Psoas muscle (tissue), 8 donors: Measurements from ENCODE around the gene ADGRF4. TPM values are rescaled to one million over a fixed set of nuclear protein-coding genes. Genes with fewer than 3 reads are reported as not detected.
A peak's percentile ranks its signal among the peaks of the same experiment; 100 is the strongest.

Experiments
- ATAC-seq, 4 donors: fragments of 200-7000 bp; cut with Tn5 transposase; one replicate each; pipeline ENCODE4 v1.9.1; 2020; ENCODE audit warnings: moderate library complexity in 3 of 4, mild to moderate bottlenecking in 2 of 4
- DNase-seq, 2 donors: peaks; one replicate each; pipeline ENCODE4 v3.0.0-alpha.2; 2020
- H3K27ac ChIP-seq: fragments of 200-600 bp; one replicate; pipeline ENCODE4 v1.8.0; 2022
- H3K27me3 ChIP-seq, 3 donors: fragments of 200-600 bp in 1 of 3; one replicate each; pipeline versions ENCODE4 v1.6.1 to v1.8.0; 2013 to 2022; ENCODE audit warnings: low read length in 2 of 3, mild to moderate bottlenecking in 2 of 3, moderate library complexity in 1 of 3; ENCODE audit not compliant: insufficient read depth in 3 of 3
- H3K36me3 ChIP-seq, 2 donors: fragments of 200-600 bp in 1 of 2; one replicate each; pipeline versions ENCODE4 v1.6.1 to v1.8.0; 2013 to 2022; ENCODE audit warnings: low read depth in 1 of 2, mild to moderate bottlenecking in 1 of 2, moderate library complexity in 1 of 2; ENCODE audit not compliant: insufficient read depth in 1 of 2
- H3K4me1 ChIP-seq: fragments of 200-600 bp; one replicate; pipeline ENCODE4 v1.8.0; 2022
- H3K4me3 ChIP-seq: fragments of 200-600 bp; one replicate; pipeline ENCODE4 v1.8.0; 2022; ENCODE audit warnings: mild to moderate bottlenecking
- H3K9me3 ChIP-seq: fragments of 200-600 bp; one replicate; pipeline ENCODE4 v1.8.0; 2022
- WGBS, 3 donors: extraction: QIAGEN DNeasy Blood & Tissue Kit; methylation state at CpG; one replicate each; pipeline versions ENCODE4 v1.1.6 to v1.1.7; 2013; 5-methylcytosine and 5-hydroxymethylcytosine counted together
- intact Hi-C, 2 donors: fragments of 100-400 bp; cut with DNase I; formaldehyde crosslinking; loops; one replicate each; pipeline versions ENCODE4 v1.11.0 to v1.14.2; 2022
- polyA plus RNA-seq, 3 donors: library from polyadenylated mRNA; stranded (reverse); fragments of 200-250 nt; gene quantifications; one replicate each; pipeline ENCODE4 v1.2.3, GENCODE V29; 2013
- total RNA-seq, 4 donors: library from RNA; stranded (reverse); fragmentation: NEBNext Ultra II Directional in 2 of 4; extraction: Animal tissue kit (Norgen Biotek cat#: 25700) in 2 of 4; gene quantifications; one replicate each; pipeline versions ENCODE4 v1.2.1 to v1.2.4, GENCODE V29; 2021 to 2023
- TF ChIP-seq, protein P1 (sequence below): fragments of 200-600 bp; IDR thresholded peaks from one replicate; pipeline ENCODE4 v1.8.0; 2022; ENCODE audit warnings: antibody characterized with exemption
- donor health status: healthy with polysubstance abuse.
- donor health status: DM: no; HTN: no; CAD: no; lungs with moderate emphysema.
- donor health status: Bipolar disorder and iron deficiency.
- donor health status: healthy.
- donor health status: DM: yes; HTN: yes; CAD: no.
- donor health status: DM: no; HTN: no; CAD: no.
- donor health status: DM: no; HTN: no; CAD: no.
- donor health status: DM: yes; HTN: yes; CAD: no.

The ADGRF4 gene
- total and polyA plus RNA-seq, 7 donors: 0.03 to 0.18 TPM; not detected in 5

DNA sequence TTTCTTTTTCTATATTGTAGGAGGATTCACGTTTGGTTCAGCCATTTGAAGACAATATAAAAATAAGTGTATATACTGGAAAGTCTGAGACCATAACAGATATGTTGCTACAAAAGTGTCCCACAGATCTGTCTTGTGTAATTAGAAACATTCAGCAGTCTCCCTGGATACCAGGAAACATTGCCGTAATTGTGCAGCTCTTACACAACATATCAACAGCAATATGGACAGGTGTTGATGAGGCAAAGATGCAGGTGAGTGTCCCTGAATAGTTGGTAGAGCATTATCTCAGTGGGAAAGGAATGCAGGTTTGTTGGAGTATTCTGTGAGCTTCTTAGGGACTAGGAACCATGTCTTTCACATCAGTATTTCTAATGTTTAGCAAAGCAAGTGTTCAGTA lies 18.3 kb upstream of the ADGRF4 start:
- Histone ChIP-seq H3K4me1 (peaks cover 5% of the 10 kb centered on the region), H3K9me3 (no peaks in the 10 kb centered on the region), H3K27ac (no peak overlapping the region), H3K4me3 (no peak overlapping the region), H3K27me3 (no peaks in the 10 kb centered on the region), H3K36me3 (no peaks in the 10 kb centered on the region)
- peak in 2 of 4 donors; percentile 37 to 44 for ATAC-seq
- DNase-seq: no peak
- intact Hi-C loops: no loop called here
- TF ChIP-seq, protein P1, sequence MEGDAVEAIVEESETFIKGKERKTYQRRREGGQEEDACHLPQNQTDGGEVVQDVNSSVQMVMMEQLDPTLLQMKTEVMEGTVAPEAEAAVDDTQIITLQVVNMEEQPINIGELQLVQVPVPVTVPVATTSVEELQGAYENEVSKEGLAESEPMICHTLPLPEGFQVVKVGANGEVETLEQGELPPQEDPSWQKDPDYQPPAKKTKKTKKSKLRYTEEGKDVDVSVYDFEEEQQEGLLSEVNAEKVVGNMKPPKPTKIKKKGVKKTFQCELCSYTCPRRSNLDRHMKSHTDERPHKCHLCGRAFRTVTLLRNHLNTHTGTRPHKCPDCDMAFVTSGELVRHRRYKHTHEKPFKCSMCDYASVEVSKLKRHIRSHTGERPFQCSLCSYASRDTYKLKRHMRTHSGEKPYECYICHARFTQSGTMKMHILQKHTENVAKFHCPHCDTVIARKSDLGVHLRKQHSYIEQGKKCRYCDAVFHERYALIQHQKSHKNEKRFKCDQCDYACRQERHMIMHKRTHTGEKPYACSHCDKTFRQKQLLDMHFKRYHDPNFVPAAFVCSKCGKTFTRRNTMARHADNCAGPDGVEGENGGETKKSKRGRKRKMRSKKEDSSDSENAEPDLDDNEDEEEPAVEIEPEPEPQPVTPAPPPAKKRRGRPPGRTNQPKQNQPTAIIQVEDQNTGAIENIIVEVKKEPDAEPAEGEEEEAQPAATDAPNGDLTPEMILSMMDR: no peak
- whole genome bisulfite sequencing, 3 donors: 53 to 67% (median 59%) methylated on average over 2 of the region's 2 CpGs

DNA sequence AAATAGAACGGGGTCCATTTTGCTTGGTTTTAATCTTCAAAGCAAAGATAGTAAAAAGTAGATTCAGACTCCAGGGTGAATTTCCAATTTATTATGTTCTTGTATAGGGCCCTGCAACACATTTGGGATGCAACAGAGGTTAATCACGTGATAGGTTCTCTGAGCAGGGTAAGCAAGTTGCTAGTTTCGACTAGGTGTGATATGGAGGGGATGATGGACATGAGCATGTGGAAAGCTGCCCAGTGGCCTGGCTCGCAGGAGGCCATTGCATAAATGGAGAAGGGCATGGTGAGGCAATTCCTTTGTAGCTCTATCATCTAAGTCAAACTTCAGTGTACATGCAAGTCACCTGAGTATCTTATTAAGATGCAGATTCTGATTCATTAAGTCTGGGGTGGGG lies 17.7 kb upstream of the ADGRF4 start:
- Histone ChIP-seq H3K4me3 (no peak overlapping the region), H3K27ac (no peak overlapping the region), H3K27me3 (no peaks in the 10 kb centered on the region), H3K4me1 (peaks cover 5% of the 10 kb centered on the region), H3K9me3 (no peaks in the 10 kb centered on the region), H3K36me3 (no peaks in the 10 kb centered on the region)
- DNase-seq (no peak), ATAC-seq (peak in 2 of 4 donors; percentile 55 to 71)
- intact Hi-C loops: no loop called here
- TF ChIP-seq, protein P1: no peak
- 73 to 90% (median 81%) methylated on average over 4 of the region's 4 CpGs for WGBS, 3 donors

DNA sequence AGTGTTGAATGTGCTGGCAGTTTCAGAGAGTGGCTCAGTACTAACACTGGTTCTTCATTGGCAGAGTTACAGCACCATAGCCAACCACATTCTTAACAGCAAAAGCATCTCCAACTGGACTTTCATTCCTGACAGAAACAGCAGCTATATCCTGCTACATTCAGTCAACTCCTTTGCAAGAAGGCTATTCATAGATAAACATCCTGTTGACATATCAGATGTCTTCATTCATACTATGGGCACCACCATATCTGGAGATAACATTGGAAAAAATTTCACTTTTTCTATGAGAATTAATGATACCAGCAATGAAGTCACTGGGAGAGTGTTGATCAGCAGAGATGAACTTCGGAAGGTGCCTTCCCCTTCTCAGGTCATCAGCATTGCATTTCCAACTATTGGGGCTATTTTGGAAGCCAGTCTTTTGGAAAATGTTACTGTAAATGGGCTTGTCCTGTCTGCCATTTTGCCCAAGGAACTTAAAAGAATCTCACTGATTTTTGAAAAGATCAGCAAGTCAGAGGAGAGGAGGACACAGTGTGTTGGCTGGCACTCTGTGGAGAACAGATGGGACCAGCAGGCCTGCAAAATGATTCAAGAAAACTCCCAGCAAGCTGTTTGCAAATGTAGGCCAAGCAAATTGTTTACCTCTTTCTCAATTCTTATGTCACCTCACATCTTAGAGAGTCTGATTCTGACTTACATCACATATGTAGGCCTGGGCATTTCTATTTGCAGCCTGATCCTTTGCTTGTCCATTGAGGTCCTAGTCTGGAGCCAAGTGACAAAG lies 17.0 kb upstream of the ADGRF4 start:
- Histone ChIP-seq H3K9me3 (no peaks in the 10 kb centered on the region), H3K4me1 (peaks cover 5% of the 10 kb centered on the region), H3K27me3 (no peaks in the 10 kb centered on the region), H3K4me3 (no peak overlapping the region), H3K27ac (no peak overlapping the region), H3K36me3 (no peaks in the 10 kb centered on the region)
- ATAC-seq: peak in 1 of 4 donors; percentile 18
- intact Hi-C loops: no loop called here
- DNase-seq: no peak
- TF ChIP-seq, protein P1: no peak
- WGBS, 3 donors: 93 to 95% (median 94%) methylated on average over 1 of the region's 1 CpG

DNA sequence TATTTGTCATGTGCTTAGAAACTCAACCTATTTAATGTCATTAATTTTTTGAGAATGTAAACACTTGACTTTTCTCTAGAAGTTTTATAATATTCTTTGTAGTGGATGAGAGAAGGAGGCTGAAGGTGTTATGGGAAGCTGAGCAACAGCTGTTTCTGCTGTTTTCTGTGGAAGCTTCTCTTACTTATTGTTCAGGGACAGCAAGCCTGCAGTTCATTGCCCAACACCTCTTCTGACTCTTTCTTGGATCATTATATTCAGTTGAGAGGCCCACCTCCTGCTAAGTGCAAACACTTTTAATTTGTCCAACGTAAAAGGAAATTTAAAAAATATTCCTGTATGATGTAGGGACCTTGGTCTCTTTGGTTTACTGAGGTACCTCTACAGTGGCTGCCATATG lies 12.0 kb upstream of the ADGRF4 start:
- intact Hi-C loops: no loop called here
- H3K4me1 ChIP-seq: no peaks in the 10 kb centered on the region
- DNase-seq (no peak), ATAC-seq (no peak)
- TF ChIP-seq, protein P1: no peak
- H3K36me3 ChIP-seq: no peaks in the 10 kb centered on the region
- H3K9me3 ChIP-seq: no peaks in the 10 kb centered on the region
- no peak overlapping the region for H3K27ac ChIP-seq
- no peaks in the 10 kb centered on the region for H3K27me3 ChIP-seq
- no peak overlapping the region for H3K4me3 ChIP-seq
- WGBS, 3 donors: 70 to 84% (median 79%) methylated on average over 1 of the region's 1 CpG

DNA sequence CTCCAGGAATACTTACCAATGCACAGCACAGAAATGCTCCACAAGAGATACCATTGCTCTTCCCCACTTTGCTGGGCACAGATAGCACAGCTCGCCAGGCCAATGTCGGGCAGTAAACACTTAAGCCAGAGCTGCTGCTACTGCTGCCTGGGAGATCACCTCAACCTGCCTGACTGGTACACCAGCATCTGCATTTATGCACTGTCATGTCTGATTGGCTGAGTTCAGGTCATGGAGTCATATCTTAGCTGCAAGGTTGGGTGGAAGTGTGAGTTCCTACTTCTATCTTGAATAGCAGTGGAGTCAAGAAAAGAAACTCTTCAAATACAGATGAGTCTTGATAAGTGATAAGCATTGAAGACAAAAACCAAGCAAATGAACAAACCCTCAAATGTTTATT lies 10.9 kb upstream of the ADGRF4 start:
- no peak overlapping the region for H3K27ac ChIP-seq
- intact Hi-C loops: no loop called here
- no peak overlapping the region for H3K4me3 ChIP-seq
- TF ChIP-seq, protein P1: no peak
- ATAC-seq: no peak
- H3K36me3 ChIP-seq: no peaks in the 10 kb centered on the region
- WGBS, 3 donors: 93 to 96% (median 96%) methylated on average over 2 of the region's 2 CpGs
- DNase-seq: no peak
- no peaks in the 10 kb centered on the region for H3K27me3 ChIP-seq
- no peaks in the 10 kb centered on the region for H3K4me1 ChIP-seq
- H3K9me3 ChIP-seq: no peaks in the 10 kb centered on the region
